Stimulated activated effector memory CD8-positive, alpha-beta T cell treated with anti-CD3 and anti-CD28 coated beads, Interleukin-12 subunit alpha, Interleukin-12 subunit beta, amount 100 ng/mL, for 72 hours (primary cell): ENCODE measurements around the gene MYPN.
"Not testable (repeated sequence)": the region's sequence is repeated elsewhere in the genome, so short reads cannot be mapped to it uniquely, and the experiment has no call there.

Experiments used
- ATAC-seq: fragments of 150-1000 bp; cut with Tn5 transposase; 2 replicates; pipeline ENCODE4 v1.10.0; 2021
- DNase-seq, 2 donors: peaks; one replicate each; pipeline ENCODE4 v3.0.0; 2021 to 2022; ENCODE audit warnings: low spot score in 2 of 2
- H3K27ac Mint-ChIP-seq: one replicate; pipeline ENCODE4 v1.8.0; 2022; ENCODE audit warnings: mild to moderate bottlenecking, mixed read lengths
- H3K36me3 Mint-ChIP-seq: one replicate; pipeline ENCODE4 v1.8.0; 2022; ENCODE audit warnings: mild to moderate bottlenecking, mixed read lengths
- H3K4me1 Mint-ChIP-seq: one replicate; pipeline ENCODE4 v1.8.0; 2022; ENCODE audit warnings: mixed read lengths
- H3K4me3 Mint-ChIP-seq: one replicate; pipeline ENCODE4 v1.8.0; 2022; ENCODE audit warnings: mild to moderate bottlenecking, mixed read lengths
- H3K9me3 Mint-ChIP-seq: one replicate; pipeline ENCODE4 v1.8.0; 2022; ENCODE audit warnings: mixed read lengths

MYPN gene

GRCh38 chr10:68109331-68109730 is at the start of gene MYPN:
Gene MYPN (plus strand): TSS chr10:68109488. CDS start chr10:68121439, 11,951 bp downstream.
- Mint-ChIP-seq H3K4me3 (no peak within 1 kb of the TSS), H3K36me3 (no peaks in the 10 kb centered on the region), H3K4me1 (no peaks in the 10 kb centered on the region), H3K9me3 (no peaks in the 10 kb centered on the region), H3K27ac (no peak within 1 kb of the TSS)
- DNase-seq (no peak), ATAC-seq (no peak)

GRCh38 chr10:68067029-68067428 is 42.3 kb upstream of the MYPN start:
- ATAC-seq = no peak
- DNase-seq = no peak
- peaks cover 82% of the 10 kb centered on the region for H3K36me3 Mint-ChIP-seq
- H3K9me3 Mint-ChIP-seq = no peaks in the 10 kb centered on the region
- peaks cover 37% of the 10 kb centered on the region for H3K4me1 Mint-ChIP-seq
- no peak overlapping the region for H3K27ac Mint-ChIP-seq
- no peak overlapping the region for H3K4me3 Mint-ChIP-seq

GRCh38 chr10:68067508-68067907 is 41.8 kb upstream of the MYPN start:
- H3K4me1 Mint-ChIP-seq = peaks cover 32% of the 10 kb centered on the region
- no peak for ATAC-seq
- peaks cover 82% of the 10 kb centered on the region for H3K36me3 Mint-ChIP-seq
- DNase-seq = no peak
- no peak overlapping the region for H3K4me3 Mint-ChIP-seq
- H3K9me3 Mint-ChIP-seq = no peaks in the 10 kb centered on the region
- no peak overlapping the region for H3K27ac Mint-ChIP-seq

- Mint-ChIP-seq H3K4me1 (peaks cover 27% of the 10 kb centered on the region), H3K4me3 (peak overlapping the region; percentile 89), H3K9me3 (no peaks in the 10 kb centered on the region), H3K36me3 (peaks cover 56% of the 10 kb centered on the region), H3K27ac (peak overlapping the region; percentile 94)
- DNase-seq = no peak
- ATAC-seq = no peak
These were observed 35.7 kb upstream of the MYPN start for GRCh38 chr10:68073631-68074030.

- peak overlapping the region; percentile 89 for H3K4me3 Mint-ChIP-seq
- ATAC-seq = no peak
- no peak for DNase-seq
- H3K36me3 Mint-ChIP-seq = peaks cover 55% of the 10 kb centered on the region
- peak overlapping the region; percentile 94 for H3K27ac Mint-ChIP-seq
- H3K9me3 Mint-ChIP-seq = no peaks in the 10 kb centered on the region
- peaks cover 27% of the 10 kb centered on the region for H3K4me1 Mint-ChIP-seq
These were observed 35.1 kb upstream of the MYPN start for GRCh38 chr10:68074031-68074774.

- H3K9me3 Mint-ChIP-seq = no peaks in the 10 kb centered on the region
- H3K36me3 Mint-ChIP-seq = peaks cover 48% of the 10 kb centered on the region
- peaks cover 27% of the 10 kb centered on the region for H3K4me1 Mint-ChIP-seq
These were observed 34.3 kb upstream of the MYPN start, which contains the start of gene HERC4 for GRCh38 chr10:68074775-68075549. Gene HERC4 (minus strand): TSS chr10:68075283. CDS start chr10:68073108, 2,175 bp downstream.

GRCh38 chr10:68075550-68076004 is 33.7 kb upstream of the MYPN start:
- DNase-seq (no peak), ATAC-seq (no peak)
- H3K9me3 Mint-ChIP-seq = no peaks in the 10 kb centered on the region
- peaks cover 26% of the 10 kb centered on the region for H3K4me1 Mint-ChIP-seq
- peak overlapping the region; percentile 89 for H3K4me3 Mint-ChIP-seq
- H3K36me3 Mint-ChIP-seq = peaks cover 42% of the 10 kb centered on the region
- H3K27ac Mint-ChIP-seq = peak overlapping the region; percentile 94

More at GRCh38 chr10:68074775-68075549, 34.3 kb upstream of the MYPN start, which contains the start of gene HERC4:
- Mint-ChIP-seq H3K4me3 (peak within 1 kb of the TSS; percentile 89), H3K27ac (peak within 1 kb of the TSS; percentile 94)
- DNase-seq (peak; percentile 69 to 93), ATAC-seq (peak; percentile 93)

- H3K9me3 Mint-ChIP-seq, H3K27ac Mint-ChIP-seq, ATAC-seq, DNase-seq, H3K4me3 Mint-ChIP-seq: not testable (repeated sequence)
- Mint-ChIP-seq H3K4me1 (peaks cover 21% of the 10 kb centered on the region), H3K36me3 (peaks cover 37% of the 10 kb centered on the region)
These were observed 33.2 kb upstream of the MYPN start for GRCh38 chr10:68076081-68076480.

- Mint-ChIP-seq H3K27ac (no peak overlapping the region), H3K4me3 (no peak overlapping the region), H3K9me3 (no peaks in the 10 kb centered on the region), H3K4me1 (peaks cover 12% of the 10 kb centered on the region), H3K36me3 (peaks cover 28% of the 10 kb centered on the region)
- DNase-seq (no peak), ATAC-seq (no peak)
These were observed 32.3 kb upstream of the MYPN start for GRCh38 chr10:68077026-68077425.

GRCh38 chr10:68079434-68079833 is 29.9 kb upstream of the MYPN start:
- DNase-seq (no peak), ATAC-seq (no peak)
- Mint-ChIP-seq H3K4me1 (no peaks in the 10 kb centered on the region), H3K36me3 (peaks cover 8% of the 10 kb centered on the region), H3K27ac (no peak overlapping the region), H3K4me3 (no peak overlapping the region), H3K9me3 (no peaks in the 10 kb centered on the region)

GRCh38 chr10:68080853-68081431 is 28.3 kb upstream of the MYPN start:
- H3K27ac Mint-ChIP-seq = no peak overlapping the region
- no peaks in the 10 kb centered on the region for H3K9me3 Mint-ChIP-seq
- H3K36me3 Mint-ChIP-seq = no peaks in the 10 kb centered on the region
- H3K4me3 Mint-ChIP-seq = no peak overlapping the region
- no peaks in the 10 kb centered on the region for H3K4me1 Mint-ChIP-seq
- DNase-seq = no peak
- ATAC-seq = no peak

GRCh38 chr10:68081916-68082315 is 27.4 kb upstream of the MYPN start:
- no peak for ATAC-seq
- no peaks in the 10 kb centered on the region for H3K9me3 Mint-ChIP-seq
- no peaks in the 10 kb centered on the region for H3K36me3 Mint-ChIP-seq
- no peak overlapping the region for H3K4me3 Mint-ChIP-seq
- DNase-seq = no peak
- no peaks in the 10 kb centered on the region for H3K4me1 Mint-ChIP-seq
- no peak overlapping the region for H3K27ac Mint-ChIP-seq

GRCh38 chr10:68082872-68083271 is 26.4 kb upstream of the MYPN start:
- Mint-ChIP-seq H3K9me3 (no peaks in the 10 kb centered on the region), H3K4me3 (no peak overlapping the region), H3K4me1 (no peaks in the 10 kb centered on the region), H3K27ac (no peak overlapping the region), H3K36me3 (no peaks in the 10 kb centered on the region)
- no peak for DNase-seq
- no peak for ATAC-seq

- Mint-ChIP-seq H3K36me3 (no peaks in the 10 kb centered on the region), H3K9me3 (no peaks in the 10 kb centered on the region), H3K4me3 (no peak overlapping the region), H3K27ac (no peak overlapping the region), H3K4me1 (peaks cover 5% of the 10 kb centered on the region)
- DNase-seq = no peak
- ATAC-seq = no peak
These were observed 25.3 kb upstream of the MYPN start for GRCh38 chr10:68083953-68084352.

- DNase-seq = no peak
- Mint-ChIP-seq H3K9me3 (no peaks in the 10 kb centered on the region), H3K4me1 (peaks cover 6% of the 10 kb centered on the region), H3K27ac (no peak overlapping the region), H3K36me3 (no peaks in the 10 kb centered on the region), H3K4me3 (no peak overlapping the region)
- ATAC-seq = no peak
These were observed 24.8 kb upstream of the MYPN start for GRCh38 chr10:68084469-68084868.
